M059J (cell line): ENCODE results near the gene COL26A1. TPM values are rescaled to one million over a fixed set of nuclear protein-coding genes. Genes with fewer than 3 reads are reported as not detected.
"Not testable (repeated sequence)": the region's sequence is repeated elsewhere in the genome, so short reads cannot be mapped to it uniquely, and the experiment has no call there.

Source experiments
- DNase-seq: peaks from one replicate; pipeline ENCODE4 v3.0.0-alpha.2; 2012; ENCODE audit warnings: low read depth
- total RNA-seq: library from RNA; depleted of rRNA; stranded (reverse); fragments of >200 nt; shearing (Covaris generic); gene quantifications from 2 replicates; pipeline ENCODE4 v1.2.3, GENCODE V29; 2014; rRNA removed

COL26A1 gene
- total RNA-seq, 1 experiment from 2014 or later, result 0.12 TPM

DNA sequence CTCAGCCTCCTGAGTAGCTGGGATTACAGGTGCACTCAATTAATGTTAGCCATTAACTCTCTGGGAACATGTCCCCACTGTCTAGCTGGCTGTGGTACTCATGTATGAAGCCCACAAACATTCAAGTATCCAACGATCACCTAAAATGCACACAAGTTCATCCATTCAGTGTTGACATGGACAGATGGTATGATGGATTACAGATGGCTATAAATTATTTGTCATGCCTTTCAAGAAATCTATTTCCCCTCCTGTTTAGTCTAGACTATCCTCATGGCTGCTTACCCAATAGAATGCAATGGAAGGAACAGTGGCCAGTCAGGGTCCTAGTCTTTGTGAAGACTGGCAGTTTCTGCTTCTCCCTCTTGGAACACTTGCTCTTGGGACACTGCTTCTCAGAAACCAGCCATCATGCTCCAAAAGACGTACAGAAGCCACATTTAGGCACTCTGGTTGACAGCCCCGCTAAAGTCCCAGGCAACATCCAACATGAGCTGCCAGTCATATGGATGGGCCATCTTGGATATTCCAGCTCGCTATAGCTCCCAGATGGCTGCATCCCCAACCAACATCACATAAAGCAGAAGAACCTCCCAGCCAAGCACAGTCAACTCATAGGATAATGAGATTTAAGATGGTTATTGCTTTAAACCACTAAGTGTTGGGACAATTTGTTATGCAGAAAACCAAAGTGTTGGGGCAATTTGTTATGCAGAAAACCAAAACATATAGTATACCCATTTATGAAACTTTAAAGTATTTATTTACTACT lies 233.3 kb downstream of the COL26A1 start:
- DNase-seq, result no peak

DNA sequence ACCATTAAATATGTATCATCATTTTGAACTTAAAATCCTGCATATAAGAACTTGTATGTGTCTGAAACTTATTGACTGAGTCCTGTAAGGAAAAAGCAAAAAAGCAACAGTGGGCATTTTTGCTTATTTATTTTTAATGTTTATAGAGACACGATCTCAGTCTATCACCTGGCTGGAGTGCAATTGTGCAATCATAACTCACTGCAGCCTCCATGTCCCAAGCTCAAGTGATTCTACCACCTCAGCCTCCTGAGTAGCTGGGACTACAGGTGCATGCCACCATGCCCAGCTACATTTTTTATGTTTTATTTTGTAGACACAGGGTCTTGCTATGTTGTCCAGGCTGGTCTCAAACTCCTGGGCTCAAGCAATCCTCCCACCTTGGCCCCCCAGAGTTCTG lies 234.2 kb downstream of the COL26A1 start:
- DNase-seq, result no peak

DNA sequence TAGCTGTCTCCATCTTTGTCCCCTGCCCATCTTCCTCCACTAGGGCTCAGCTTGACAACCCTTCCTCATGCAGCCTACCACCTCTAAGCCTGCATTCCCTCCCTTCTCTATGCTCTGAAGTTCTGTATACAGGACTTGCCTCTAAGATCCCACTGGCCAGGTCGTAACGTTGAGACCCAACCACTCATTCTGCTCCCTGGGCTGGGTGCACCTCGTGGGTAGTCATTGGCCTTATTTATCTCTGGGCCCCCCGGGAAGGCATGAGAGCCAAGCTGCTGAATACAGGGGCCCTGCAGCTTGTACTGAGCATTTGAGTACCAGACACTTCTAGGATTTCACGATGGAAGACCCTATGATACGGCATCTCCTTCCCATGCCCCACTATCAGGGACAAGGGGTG lies 235.3 kb downstream of the COL26A1 start:
- DNase-seq, result no peak

DNA sequence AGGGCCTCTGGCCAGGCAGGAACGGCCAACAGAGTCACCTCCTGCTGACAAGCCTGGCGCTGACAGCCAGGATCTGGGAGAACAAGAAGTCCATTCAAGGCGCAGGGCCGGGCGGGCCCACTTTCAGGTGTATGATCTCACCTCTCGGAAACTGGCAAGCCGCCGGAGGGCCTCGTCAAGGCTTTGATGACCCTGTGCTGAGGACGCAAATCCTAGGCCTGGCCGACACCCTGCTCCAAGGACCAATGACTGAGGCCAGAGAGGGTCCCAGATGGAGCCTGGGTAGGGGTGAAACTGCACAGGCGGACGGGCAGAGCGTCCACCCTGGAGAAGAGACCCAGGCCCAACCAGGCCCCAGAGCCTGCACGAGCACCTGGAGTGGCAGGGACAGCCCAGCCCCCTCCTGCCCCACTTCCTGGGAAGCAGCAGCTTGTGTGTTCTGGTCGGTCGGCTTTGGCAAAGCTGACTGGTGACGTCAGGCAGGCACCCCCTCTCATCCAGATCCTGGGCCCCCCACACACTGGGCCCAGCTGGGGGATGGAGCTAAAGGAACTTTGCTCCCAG lies 235.8 kb downstream of the COL26A1 start:
- no peak for DNase-seq

DNA sequence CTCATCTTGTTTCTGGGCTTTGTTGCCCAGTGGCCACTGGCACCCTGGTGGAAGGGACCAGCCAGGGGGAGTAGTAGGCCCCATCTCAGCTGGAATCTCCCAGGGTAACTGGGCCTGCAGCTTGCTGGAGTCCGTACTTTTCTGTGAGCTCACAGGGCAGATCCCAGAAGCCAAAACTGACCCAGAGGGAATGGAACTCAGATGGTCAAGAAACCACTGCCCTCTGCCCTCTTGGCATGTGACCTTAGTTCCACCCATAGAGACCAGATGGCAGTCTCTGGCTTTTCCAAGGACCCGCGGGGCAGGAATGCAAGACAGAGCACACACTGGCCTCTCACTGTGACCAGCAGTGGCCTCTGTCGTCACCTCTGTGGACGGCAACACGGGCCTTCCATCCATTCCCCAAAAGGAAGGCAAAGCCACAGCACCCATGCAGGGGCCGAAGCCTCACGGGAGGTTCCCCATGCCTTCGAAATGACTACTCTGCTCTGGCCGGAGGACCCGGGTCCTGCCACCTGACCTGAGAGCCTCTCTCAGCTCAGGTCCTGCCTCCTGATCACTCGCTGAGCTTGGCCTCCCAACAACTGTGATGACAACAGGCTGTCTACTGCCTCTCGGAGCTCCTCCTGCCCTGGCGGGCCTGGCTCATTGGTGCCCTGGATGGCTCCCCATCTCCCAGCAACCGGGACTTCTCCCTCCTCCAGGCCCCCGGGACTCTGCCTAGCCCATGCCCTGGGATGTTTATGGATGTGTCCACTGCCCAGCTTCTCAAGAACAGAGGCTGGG lies 236.5 kb downstream of the COL26A1 start:
- no peak for DNase-seq

DNA sequence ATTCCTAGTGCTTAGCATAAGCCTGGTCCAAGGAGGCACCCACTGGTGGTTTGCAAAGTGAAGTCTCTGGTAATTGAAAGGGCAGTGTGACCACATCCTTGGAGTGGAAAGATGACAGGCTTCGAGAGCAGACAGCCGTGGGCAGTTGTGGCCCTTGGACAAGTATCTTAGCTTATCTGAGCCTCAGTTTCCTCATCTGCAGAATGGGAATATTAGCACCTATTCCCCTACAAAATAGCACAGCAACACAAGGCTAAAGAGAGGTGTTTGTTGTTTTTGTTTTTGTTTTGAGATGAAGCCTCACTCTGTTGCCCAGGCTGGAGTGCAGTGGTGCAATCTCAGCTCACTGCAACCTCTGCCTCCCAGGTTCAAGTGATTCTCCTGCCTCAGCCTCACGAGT lies 237.1 kb downstream of the COL26A1 start:
- no peak for DNase-seq

DNA sequence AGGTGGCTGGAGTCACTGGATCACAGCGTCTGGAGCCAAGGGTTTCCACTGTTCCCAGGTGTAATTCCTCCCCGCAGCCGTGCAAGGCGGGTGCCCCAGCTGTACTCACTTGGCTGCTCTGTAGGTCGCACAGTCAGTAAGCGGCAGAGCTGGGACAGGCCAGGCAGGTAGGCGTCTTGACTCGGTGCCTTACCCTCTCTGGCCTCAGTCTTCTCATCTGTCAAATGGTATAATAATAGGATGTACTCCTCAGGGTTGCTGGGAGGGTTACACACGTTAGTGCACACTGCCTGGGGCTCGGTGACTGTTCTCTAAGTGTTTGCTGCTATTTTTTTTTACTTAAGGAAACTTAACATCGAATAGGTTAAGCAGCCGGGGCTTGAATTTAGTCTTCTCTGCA lies 239.4 kb downstream of the COL26A1 start:
- DNase-seq, result no peak

DNA sequence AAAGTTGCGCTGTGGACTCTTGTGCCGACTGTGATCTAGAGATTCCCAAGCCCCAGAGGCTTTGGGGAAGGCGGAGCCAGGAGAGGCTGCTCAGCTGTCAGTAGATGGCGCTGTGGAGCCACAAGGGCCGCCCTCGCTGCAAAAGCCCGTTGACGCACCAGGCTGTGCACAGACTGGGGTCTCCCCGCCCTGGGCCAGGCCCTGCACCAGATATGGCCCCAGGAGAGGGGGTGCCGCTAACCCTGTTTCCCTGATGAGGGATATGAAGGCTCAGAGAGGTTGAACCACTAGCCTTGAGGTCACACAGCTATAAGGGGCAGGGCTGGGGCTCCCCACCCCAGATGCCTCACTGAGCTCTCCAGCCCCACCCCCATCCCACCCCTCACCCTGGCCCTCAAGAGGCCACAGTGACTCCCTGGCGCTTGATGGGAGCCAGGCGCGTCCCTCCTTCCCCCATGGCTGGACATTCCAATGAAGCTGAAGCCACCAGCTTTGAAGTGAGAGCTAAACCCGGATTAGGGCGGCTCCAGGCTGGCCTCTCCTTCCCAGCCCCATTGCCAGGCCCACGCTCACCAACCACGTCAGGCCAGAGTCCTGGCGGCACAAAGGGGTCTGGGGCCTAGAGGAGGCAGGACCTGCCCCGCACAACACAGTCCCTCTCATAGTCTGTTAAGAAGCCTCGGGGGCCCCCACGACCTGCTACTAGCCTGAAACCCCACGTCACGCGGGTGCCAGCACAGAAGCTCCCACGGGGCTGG lies 240.0 kb downstream of the COL26A1 start:
- peak; percentile 73 for DNase-seq

DNA sequence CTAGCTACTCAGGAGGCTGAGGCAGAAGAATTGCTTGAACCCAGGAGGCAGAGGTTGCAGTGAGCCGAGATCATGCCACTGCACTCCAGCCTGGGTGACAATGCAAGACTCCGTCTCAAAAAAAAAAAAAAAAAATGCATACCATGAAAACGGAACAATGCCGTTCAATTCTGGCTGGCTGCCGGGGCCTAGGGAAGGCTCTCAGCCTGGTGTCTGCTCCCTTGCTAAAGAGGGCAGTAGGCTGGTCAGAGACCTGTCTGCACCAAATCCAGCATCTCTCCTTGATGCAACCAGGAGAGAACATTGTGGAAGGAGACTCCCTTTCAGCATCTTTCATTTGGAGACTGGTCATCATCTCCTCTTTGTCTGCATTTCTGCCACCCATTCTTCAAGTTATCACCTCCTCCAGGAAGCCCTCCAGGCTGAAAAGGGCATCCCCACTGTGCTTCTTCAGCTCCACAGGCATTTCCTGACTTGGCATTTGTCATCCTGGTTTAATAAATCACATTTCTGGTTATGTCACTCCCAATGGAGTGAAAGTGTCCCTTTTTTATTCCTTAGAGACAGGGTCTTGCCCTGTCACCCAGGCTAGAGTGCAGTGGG lies 241.8 kb downstream of the COL26A1 start:
- DNase-seq, result no peak

DNA sequence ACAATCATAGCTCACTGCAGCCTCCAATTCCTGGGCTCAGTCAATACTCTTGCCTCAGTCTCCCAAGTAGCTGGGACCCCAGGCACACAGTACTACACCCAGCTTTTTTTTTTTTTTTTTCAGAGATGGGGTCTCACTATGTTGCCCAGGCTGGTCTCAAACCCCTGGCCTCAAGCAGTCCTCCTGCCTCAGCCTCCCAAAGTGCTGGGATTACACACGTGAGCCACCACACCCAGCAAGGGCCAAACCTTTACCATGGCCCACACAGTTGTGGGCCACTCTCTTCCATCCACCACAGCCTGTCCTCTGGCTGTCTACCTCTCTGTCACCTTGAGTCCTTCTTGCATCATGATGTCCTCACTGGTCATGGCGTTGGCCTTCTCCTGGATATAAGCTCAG lies 242.3 kb downstream of the COL26A1 start:
- DNase-seq, result not testable (repeated sequence)

DNA sequence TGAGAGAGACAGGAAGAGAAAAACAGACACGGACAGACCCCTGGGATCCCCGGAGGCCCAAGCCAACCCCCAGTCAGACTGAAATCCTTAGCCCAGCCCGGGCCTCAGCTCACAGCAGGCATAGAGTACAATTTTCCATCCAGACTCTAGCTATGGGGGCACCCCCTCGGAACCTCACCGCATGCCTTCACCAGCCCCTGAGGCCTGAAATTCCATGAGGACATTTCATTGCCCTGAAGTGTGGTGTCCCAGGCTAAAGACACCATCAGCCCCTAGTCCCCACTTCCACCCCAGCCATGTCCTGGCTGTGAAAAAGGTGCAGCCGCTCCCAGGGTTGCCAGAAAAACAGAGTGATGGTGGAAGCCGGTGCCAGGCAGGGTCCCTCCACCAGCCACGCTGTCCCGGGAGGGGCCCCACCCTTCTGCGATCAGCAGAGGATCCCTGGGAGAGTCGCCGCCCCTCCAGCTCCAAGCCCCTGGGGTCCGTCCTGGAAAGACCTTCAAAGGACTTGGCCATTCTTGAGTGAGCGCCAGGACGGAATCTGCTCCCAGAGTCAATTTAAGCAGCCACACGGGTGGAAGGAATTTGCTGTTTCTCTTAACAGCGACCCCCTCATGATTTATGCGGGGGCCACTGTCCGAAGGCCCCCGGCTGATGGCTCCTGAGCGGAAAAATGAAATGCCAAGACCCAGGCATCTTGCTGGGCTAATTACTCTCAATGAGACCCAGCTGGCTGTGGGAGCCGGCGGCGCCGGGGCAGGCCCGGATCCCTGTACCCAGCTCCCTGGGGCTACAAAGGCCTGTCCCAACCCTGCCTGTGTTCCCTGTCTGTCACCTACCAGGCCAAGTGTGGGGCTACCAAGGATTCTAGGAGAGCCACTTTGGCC lies 243.2 kb downstream of the COL26A1 start:
- DNase-seq, result no peak

DNA sequence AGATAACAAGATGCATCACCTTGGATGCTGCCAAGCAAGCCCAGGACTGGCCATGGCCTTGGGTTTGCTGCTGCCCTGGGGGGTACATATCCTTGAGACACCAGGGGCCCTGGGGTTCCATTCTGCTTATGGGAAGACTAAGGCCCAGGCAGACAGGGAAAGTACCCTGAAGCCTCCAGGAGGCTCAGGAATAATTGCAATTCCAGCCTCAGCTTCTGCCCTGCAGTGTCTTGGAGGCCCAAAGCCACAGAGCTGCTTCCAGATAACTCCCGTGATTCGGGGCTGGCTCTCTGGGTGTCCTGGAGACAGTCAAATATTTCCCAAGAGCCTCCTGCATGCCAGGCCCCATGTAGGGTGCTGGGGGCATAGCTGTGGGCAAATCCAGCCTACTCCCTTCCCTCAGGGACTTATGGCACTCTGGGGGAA lies 243.8 kb downstream of the COL26A1 start:
- no peak for DNase-seq

Other genes starting within 250 kb of the COL26A1 start
- 102 and 119 TPM in 2 replicates for gene SERPINE1, start 235.8 kb upstream of the COL26A1 start, total RNA-seq
- gene AP1S1, start 208.4 kb upstream of the COL26A1 start, total RNA-seq, result 97.2 and 106 TPM in 2 replicates
- 0.20 TPM in 1 of 2 replicates, not detected in the other for gene VGF, start 197.3 kb upstream of the COL26A1 start, total RNA-seq
- gene NAT16, start 182.6 kb upstream of the COL26A1 start, total RNA-seq, result 0.12 TPM in 1 of 2 replicates, not detected in the other
- gene MOGAT3, start 161.8 kb upstream of the COL26A1 start, total RNA-seq, result not detected in 2 replicates
- 69.0 and 129 TPM in 2 replicates for gene PLOD3, start 145.3 kb upstream of the COL26A1 start, total RNA-seq
- 110 and 134 TPM in 2 replicates for gene ZNHIT1, start 144.7 kb upstream of the COL26A1 start, total RNA-seq
- 1.7 and 3.2 TPM in 2 replicates for gene CLDN15, start 125.1 kb upstream of the COL26A1 start, total RNA-seq
- gene FIS1, start 117.8 kb upstream of the COL26A1 start, total RNA-seq, result 106 and 146 TPM in 2 replicates
- gene IFT22, start 41.1 kb upstream of the COL26A1 start, total RNA-seq, result 39.2 and 45.7 TPM in 2 replicates